GM23248 (cell line): ENCODE results near the gene TACSTD2.

Experiments
- EZH2 ChIP-seq: fragments of 200-600 bp; sonication (generic); IDR thresholded peaks from 2 replicates; pipeline ENCODE4 v1.6.1; 2018; ENCODE audit warnings: antibody characterized with exemption, mild to moderate bottlenecking; ENCODE audit not compliant: insufficient read depth, poor library complexity, severe bottlenecking
- EZH2phosphoT487 ChIP-seq: fragments of 200-600 bp; sonication (generic); IDR thresholded peaks from 2 replicates; pipeline ENCODE4 v1.6.1; 2018; ENCODE audit warnings: antibody characterized with exemption, moderate library complexity, mild to moderate bottlenecking, low read depth; ENCODE audit not compliant: insufficient read depth

DNA sequence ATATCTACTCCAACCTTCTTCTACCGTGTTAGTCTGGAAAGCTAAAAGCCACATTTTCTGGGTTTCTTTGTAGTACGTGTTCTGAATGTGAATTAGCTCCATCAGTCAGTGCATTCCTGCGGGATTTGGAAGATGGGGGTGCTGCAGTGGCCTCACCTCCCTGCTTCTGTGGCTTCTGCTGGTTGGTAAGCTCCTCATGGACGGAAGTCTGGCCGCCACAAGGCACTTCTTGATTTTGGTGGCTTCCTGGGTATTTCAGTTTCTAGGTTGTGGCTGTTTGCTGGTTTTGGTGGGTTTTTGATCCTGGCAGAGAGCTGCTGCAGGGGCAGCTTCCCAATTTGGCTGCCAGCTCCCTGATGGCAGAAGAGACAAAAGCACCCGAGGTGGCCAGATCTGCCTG is 20.9 kb upstream of the TACSTD2 start:
- no peak for TF ChIP-seq EZH2phosphoT487
- no peak for TF ChIP-seq EZH2
